Bronchial epithelial cell (primary cell): ENCODE measurements around the gene KLHL26. TPM values are rescaled to one million over a fixed set of nuclear protein-coding genes. Genes with fewer than 3 reads are reported as not detected.

Experiments used
- DNase-seq: peaks from one replicate; pipeline ENCODE4 v3.0.0-alpha.2; 2010; ENCODE audit warnings: low read depth
- FAIRE-seq: peaks from 2 replicates; lab custom pipeline; 2011; peaks lifted over from hg19 to GRCh38; lab: Jason Lieb, UNC
- H3K27me3 ChIP-seq: 2 replicates; pipeline ENCODE4 v1.5.1; 2011; ENCODE audit warnings: low read length; ENCODE audit not compliant: control insufficient read depth, insufficient read depth
- H3K36me3 ChIP-seq: 2 replicates; pipeline ENCODE4 v1.5.1; 2011; ENCODE audit warnings: low read length; ENCODE audit not compliant: control insufficient read depth, insufficient read depth
- H3K4me3 ChIP-seq: 2 replicates; pipeline ENCODE4 v1.5.1; 2011; ENCODE audit warnings: mild to moderate bottlenecking, low read depth, low read length, control low read depth
- total RNA-seq: library from RNA; depleted of rRNA; stranded (reverse); fragments of >200 nt; gene quantifications from 2 replicates; pipeline ENCODE4 v1.2.1, GENCODE V29; 2014
- TF ChIP-seq, protein P1 (sequence below): IDR thresholded peaks from 2 replicates; pipeline ENCODE4 v1.5.1; 2011; ENCODE audit warnings: mild to moderate bottlenecking, moderate library complexity, low read length, control low read depth, inconsistent platforms; ENCODE audit not compliant: insufficient read depth, severe bottlenecking

The KLHL26 gene
- total RNA-seq, 1 donor from 2014 or later: 3.2 TPM

DNA sequence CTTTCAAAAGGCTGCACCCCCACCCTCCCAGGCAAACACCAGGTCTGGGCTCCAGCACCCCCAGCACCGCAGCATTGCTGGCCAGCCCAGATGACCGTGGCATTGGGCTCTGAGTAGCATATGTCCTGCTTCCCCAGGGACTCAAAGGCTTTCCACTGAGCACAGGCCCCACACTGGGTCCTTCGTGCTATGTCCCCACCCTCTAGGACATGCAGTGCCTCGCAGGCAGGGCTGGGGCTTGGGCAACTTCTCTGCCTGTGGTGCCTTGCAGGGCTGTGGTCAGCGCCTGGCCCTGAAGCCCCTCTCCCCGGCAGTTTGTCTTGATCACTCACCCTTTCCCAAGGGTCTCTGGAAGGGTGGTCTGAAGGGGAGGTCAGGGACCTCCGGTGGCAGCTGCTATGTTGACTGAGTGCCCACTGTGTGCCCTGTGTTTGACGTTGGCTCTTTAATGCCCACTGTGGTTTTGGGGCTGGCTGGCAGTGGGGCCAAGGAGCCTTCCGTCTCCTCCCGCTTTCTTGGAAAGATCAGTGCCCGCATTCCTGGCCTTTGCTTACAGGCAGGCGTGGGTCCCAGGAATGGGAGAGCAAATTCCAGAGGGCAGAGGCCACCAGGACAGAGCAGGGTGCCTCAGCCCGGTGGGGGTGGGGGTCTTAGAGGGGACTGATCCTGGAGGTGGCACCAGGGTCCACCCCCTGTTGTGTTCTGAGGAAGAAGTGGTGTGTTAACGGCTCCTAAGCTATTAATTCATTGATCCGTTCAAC is 26.3 kb downstream of the KLHL26 start:
- Histone ChIP-seq H3K4me3 (no peak overlapping the region), H3K36me3 (peaks cover 3% of the 10 kb centered on the region), H3K27me3 (peaks cover 1% of the 10 kb centered on the region)
- TF ChIP-seq, protein P1, sequence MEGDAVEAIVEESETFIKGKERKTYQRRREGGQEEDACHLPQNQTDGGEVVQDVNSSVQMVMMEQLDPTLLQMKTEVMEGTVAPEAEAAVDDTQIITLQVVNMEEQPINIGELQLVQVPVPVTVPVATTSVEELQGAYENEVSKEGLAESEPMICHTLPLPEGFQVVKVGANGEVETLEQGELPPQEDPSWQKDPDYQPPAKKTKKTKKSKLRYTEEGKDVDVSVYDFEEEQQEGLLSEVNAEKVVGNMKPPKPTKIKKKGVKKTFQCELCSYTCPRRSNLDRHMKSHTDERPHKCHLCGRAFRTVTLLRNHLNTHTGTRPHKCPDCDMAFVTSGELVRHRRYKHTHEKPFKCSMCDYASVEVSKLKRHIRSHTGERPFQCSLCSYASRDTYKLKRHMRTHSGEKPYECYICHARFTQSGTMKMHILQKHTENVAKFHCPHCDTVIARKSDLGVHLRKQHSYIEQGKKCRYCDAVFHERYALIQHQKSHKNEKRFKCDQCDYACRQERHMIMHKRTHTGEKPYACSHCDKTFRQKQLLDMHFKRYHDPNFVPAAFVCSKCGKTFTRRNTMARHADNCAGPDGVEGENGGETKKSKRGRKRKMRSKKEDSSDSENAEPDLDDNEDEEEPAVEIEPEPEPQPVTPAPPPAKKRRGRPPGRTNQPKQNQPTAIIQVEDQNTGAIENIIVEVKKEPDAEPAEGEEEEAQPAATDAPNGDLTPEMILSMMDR: no peak
- no peak for DNase-seq
- FAIRE-seq: no peak

DNA sequence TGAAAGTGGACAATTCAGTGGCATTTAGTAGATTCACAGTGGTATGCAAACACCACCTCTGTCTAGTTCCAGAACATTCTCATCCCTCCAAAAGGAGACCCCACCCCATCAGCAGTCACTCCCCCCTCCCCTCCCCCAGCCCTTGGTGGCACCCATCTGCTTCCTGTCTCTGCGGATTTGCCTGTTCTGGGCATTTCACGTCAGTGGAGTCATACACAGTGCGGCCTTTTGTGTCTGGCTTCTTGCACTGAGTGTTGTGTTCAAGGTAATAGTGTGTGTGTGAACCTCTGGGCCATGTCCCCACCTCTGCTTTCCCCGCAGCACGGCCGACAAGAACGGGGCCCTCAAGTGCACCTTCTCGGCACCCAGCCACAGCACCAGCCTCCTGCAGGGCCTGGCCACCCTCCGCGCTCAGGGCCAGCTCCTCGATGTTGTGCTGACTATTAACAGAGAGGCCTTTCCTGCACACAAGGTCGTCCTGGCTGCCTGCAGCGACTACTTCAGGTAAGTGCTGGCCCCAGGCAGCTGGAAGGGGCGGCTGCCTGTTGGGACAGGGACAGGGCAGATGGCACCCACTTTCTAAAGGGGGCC is 27.2 kb downstream of the KLHL26 start:
- peaks cover 4% of the 10 kb centered on the region for H3K36me3 ChIP-seq
- peak; percentile 75 for FAIRE-seq

DNA sequence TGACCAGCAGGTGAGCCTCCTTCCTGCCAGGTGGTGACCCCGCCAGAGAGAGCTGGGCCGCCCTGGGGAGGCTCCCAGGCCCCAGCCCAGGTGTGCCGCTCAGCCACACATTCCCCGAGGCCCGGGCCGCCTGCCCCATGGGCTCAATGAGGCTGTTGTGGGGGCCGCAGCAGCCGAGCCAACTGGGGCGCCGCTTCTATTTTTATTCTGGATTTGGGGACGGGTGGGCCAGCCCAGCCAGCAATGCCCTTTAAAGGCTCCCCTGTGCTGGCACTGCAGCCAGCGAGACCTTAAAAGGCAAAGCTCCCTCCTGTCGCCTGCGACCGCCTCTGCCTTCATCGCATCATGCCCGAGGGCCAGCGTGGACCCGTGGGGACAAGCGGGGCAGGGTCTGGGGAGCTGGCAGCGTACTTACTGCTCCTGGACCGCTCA is 29.0 kb downstream of the KLHL26 start:
- Histone ChIP-seq H3K36me3 (peaks cover 4% of the 10 kb centered on the region), H3K4me3 (no peak overlapping the region), H3K27me3 (no peaks in the 10 kb centered on the region)
- TF ChIP-seq, protein P1: no peak
- FAIRE-seq (no peak), DNase-seq (no peak)

More for the DNA sequence above, 27.2 kb downstream of the KLHL26 start:
- Histone ChIP-seq H3K4me3 (no peak overlapping the region), H3K27me3 (no peaks in the 10 kb centered on the region)
- TF ChIP-seq, protein P1: no peak
- no peak for DNase-seq

- H3K36me3 ChIP-seq: peaks cover 4% of the 10 kb centered on the region
- TF ChIP-seq, protein P1: no peak
- H3K27me3 ChIP-seq: no peaks in the 10 kb centered on the region
- no peak for FAIRE-seq
- no peak for DNase-seq
- H3K4me3 ChIP-seq: no peak overlapping the region
These were observed 29.5 kb downstream of the KLHL26 start for GRCh38 chr19:18666317-18666716.

DNA sequence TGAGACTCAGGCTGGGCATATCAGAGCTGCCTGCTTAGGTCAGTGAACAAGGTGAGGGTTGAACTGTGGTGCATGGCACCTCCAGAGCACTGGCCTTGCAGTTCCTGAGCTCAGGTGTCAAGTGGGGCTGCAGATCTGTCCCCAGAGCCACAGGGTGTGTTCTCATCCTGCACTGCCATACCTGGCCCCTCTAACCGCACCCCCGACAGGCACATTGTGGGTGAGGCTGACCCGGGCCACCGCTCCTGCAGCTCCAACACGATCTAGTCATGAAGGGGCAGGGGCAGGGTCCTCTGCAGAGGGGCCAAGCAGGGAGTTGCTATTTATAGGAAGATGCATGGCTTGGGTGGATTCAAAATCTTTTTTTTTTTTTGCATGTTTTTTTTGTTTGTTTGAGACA is 30.0 kb downstream of the KLHL26 start:
- H3K27me3 ChIP-seq: no peaks in the 10 kb centered on the region
- no peak overlapping the region for H3K4me3 ChIP-seq
- TF ChIP-seq, protein P1: no peak
- H3K36me3 ChIP-seq: peaks cover 4% of the 10 kb centered on the region
- no peak for FAIRE-seq
- no peak for DNase-seq
